ENCODE results near the gene RERE. TPM values are rescaled to one million over a fixed set of nuclear protein-coding genes. Genes with fewer than 3 reads are reported as not detected.

Gene RERE
- total RNA-seq, 1 experiment from 2014 or later = 161 TPM

DNA sequence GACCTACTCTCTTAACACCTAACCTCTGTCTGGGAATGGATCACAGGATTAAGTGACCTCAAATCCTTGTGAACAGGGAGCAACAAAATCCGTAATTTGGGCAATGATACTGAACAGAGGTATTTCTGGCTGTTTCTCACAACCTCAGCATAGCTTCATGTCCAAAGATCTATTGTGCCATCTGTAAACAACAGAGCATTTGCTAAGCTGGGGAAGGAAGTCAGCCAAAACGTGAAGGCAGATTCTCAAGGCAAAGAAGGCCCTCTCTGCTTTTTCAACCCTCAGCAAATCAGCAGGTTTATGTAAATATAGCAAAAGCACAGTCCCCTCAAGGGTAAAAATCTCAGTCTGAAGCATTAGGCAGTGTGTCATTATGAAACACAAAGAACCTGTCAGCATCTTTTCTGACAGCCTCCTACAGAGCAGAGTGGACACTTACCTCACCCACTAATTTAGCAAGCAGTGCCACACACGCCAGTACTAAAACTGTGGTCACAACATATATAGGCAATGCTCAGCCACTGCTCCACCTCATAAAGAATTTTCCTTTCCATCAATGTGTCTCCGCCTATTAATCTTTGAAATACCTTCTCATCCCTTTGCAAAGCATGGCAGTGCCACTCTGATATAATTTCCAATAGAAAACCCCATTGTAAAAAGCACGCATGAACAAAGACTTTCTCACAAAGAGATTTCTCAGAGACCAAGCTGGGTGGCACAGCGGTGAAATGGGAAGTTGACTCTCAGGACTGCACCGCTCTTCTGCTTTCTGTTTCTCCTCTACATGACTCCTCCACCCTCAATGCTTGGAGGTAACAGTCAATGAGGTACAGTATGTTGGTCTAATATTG, 188.0 kb downstream of the RERE start:
- TF ChIP-seq, protein P1, sequence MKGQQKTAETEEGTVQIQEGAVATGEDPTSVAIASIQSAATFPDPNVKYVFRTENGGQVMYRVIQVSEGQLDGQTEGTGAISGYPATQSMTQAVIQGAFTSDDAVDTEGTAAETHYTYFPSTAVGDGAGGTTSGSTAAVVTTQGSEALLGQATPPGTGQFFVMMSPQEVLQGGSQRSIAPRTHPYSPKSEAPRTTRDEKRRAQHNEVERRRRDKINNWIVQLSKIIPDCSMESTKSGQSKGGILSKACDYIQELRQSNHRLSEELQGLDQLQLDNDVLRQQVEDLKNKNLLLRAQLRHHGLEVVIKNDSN (CRISPR knock-in tag; IDR thresholded peaks at IDR 0.05) = no peak
- no peak for TF ChIP-seq NR1H2 (CRISPR knock-in tag; IDR thresholded peaks at IDR 0.05)
- TF ChIP-seq, protein P2, sequence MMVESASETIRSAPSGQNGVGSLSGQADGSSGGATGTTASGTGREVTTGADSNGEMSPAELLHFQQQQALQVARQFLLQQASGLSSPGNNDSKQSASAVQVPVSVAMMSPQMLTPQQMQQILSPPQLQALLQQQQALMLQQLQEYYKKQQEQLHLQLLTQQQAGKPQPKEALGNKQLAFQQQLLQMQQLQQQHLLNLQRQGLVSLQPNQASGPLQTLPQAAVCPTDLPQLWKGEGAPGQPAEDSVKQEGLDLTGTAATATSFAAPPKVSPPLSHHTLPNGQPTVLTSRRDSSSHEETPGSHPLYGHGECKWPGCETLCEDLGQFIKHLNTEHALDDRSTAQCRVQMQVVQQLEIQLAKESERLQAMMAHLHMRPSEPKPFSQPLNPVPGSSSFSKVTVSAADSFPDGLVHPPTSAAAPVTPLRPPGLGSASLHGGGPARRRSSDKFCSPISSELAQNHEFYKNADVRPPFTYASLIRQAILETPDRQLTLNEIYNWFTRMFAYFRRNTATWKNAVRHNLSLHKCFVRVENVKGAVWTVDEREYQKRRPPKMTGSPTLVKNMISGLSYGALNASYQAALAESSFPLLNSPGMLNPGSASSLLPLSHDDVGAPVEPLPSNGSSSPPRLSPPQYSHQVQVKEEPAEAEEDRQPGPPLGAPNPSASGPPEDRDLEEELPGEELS (CRISPR knock-in tag; IDR thresholded peaks at IDR 0.05) = no peak
- no peak for TF ChIP-seq RORB (CRISPR knock-in tag; IDR thresholded peaks at IDR 0.05)
- TF ChIP-seq, protein P3, sequence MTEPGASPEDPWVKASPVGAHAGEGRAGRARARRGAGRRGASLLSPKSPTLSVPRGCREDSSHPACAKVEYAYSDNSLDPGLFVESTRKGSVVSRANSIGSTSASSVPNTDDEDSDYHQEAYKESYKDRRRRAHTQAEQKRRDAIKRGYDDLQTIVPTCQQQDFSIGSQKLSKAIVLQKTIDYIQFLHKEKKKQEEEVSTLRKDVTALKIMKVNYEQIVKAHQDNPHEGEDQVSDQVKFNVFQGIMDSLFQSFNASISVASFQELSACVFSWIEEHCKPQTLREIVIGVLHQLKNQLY (CRISPR knock-in tag; IDR thresholded peaks at IDR 0.05) = no peak
- no peak for TF ChIP-seq FOXK1 (CRISPR knock-in tag; IDR thresholded peaks at IDR 0.05)
- no peak for TF ChIP-seq HMGA2 (CRISPR knock-in tag; IDR thresholded peaks at IDR 0.05)
- TF ChIP-seq ZNF396 (CRISPR knock-in tag; IDR thresholded peaks at IDR 0.05; ENCODE audit: borderline replicate concordance) = no peak
- H3K4me3 Mint-ChIP-seq = no peak overlapping the region
- ChIA-PET CTCF (no interaction called here), POLR2A (no interaction called here)
- peaks cover 75% of the 10 kb centered on the region for H3K4me1 Mint-ChIP-seq
- H3K27me3 Mint-ChIP-seq (ENCODE audit: low read depth) = no peaks in the 10 kb centered on the region
- H3K27ac Mint-ChIP-seq = peak overlapping the region; percentile 33
- H3K9me3 Mint-ChIP-seq = no peaks in the 10 kb centered on the region
- H3K36me3 Mint-ChIP-seq = no peaks in the 10 kb centered on the region
- DNase-seq (ENCODE audit: low spot score) (no peak), ATAC-seq (no peak; the same call in 1 of the 2 replicates)

DNA sequence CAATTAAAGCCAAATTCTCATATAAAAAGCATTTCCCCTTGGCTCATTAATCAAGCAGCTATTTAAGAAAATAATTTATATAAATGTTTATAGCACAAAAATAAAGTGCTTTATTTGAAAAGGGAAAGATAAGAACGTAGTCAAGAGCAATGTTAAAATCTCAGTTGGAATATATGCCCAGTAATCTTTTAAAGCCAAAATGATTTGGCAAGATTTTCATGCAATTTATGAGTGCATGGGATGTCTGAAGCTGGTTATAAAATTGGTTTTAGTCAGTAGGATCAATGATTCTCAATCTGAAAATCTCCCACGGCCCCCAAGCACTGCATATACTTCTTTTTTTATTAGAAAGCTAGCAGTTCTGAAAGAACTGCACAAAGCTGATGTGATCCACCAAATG, 188.8 kb downstream of the RERE start:
- peaks cover 79% of the 10 kb centered on the region for H3K4me1 Mint-ChIP-seq
- DNase-seq (ENCODE audit: low spot score) (no peak), ATAC-seq (no peak)
- no peaks in the 10 kb centered on the region for H3K36me3 Mint-ChIP-seq
- CTCF ChIA-PET = interaction anchor here (1.1 kb wide), 1 partner anchor 43 kb away, joined by 5 read pairs; no protein-coding TSS in a partner anchor
- no peaks in the 10 kb centered on the region for H3K9me3 Mint-ChIP-seq
- no peak overlapping the region for H3K4me3 Mint-ChIP-seq
- no peak for TF ChIP-seq MXD4 (CRISPR knock-in tag; IDR thresholded peaks at IDR 0.05; ENCODE audit: borderline replicate concordance)
- H3K27me3 Mint-ChIP-seq (ENCODE audit: low read depth) = no peaks in the 10 kb centered on the region
- no peak overlapping the region for H3K27ac Mint-ChIP-seq
- POLR2A ChIA-PET = no interaction called here

DNA sequence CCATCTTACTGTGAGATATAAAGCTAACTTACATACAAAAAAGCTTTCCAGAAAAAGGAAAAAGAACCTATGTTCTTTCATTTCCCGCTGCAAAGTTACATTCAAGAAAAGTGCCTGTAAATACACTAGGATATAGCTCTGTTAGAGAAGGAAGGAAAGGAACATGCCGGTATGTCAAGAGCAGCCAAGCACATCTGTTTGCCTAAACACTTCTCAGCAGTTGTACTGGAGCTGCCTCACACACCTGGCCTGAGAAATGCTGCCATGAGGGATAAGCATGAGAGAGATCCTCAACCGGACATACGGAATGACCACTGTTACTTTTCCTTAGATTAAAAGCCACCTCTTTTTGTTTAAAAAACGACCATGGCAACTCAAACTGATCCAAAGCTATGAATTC, 189.7 kb downstream of the RERE start:
- ATAC-seq (no peak), DNase-seq (ENCODE audit: low spot score) (no peak)
- CTCF ChIA-PET = interaction anchor here (0.5 to 1.1 kb wide), 2 partner anchors 44 to 300 kb away, joined by 3 to 5 read pairs; no protein-coding TSS in a partner anchor
- Mint-ChIP-seq H3K4me3 (no peak overlapping the region), H3K27ac (peak overlapping the region; percentile 77; the same call in 1 of the 2 replicates), H3K4me1 (peaks cover 84% of the 10 kb centered on the region), H3K36me3 (no peaks in the 10 kb centered on the region), H3K9me3 (no peaks in the 10 kb centered on the region), H3K27me3 (ENCODE audit: low read depth) (no peaks in the 10 kb centered on the region)
- POLR2A ChIA-PET = no interaction called here
- TF ChIP-seq IRF2 (CRISPR knock-in tag; IDR thresholded peaks at IDR 0.05; ENCODE audit: borderline replicate concordance, low read depth) (no peak), ZNF121 (CRISPR knock-in tag; IDR thresholded peaks at IDR 0.05) (0 out of 2 replicates have a peak, but pooled peaks have one; percentile 11)

DNA sequence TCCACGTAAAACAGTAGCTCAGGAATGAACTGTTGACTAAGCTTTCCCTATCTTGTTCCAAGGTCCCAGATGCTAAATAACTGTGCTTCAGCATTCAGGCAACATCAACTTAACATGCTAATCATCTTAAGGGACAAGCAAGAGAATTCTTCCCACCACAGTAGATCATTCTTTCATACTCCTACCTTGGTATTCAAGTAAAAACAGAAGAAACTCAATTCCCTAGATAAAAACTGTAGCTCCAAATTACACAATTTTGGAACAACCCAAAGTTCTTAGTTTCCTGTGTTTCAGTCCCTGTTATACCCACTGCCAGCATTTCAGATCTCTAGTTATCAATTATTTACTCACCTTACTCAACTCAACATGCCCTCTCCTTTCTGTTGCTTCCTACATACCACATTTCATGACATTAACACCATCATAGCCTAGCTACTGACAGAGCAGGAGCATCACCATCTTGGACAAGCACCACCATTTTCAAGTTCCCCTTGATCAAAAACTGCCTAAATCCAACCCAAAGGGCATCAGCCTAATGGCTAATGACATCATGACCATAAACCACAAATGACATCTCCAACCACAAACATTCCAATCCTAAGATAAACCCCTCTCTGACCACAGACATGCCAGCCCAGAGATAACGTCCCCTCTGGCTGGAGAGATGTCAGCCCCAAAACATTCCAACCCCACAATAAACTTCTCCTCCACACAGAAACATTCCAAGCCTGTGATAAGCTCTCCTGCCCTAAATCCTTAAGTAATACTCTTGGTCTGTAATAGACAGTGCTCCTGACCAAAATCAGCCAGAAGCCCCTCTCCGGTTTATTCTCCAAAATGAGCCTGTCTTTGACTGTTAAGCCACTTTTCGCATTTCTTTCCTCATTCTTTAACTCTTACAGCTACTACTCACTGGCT, 191.2 kb downstream of the RERE start:
- no peaks in the 10 kb centered on the region for H3K27me3 Mint-ChIP-seq (ENCODE audit: low read depth)
- peak overlapping the region; percentile 50 for H3K27ac Mint-ChIP-seq
- DNase-seq (ENCODE audit: low spot score) = no peak
- H3K9me3 Mint-ChIP-seq = no peaks in the 10 kb centered on the region
- peaks cover 76% of the 10 kb centered on the region for H3K4me1 Mint-ChIP-seq
- peak overlapping the region; percentile 6; the same call in 1 of the 2 replicates for H3K4me3 Mint-ChIP-seq
- H3K36me3 Mint-ChIP-seq = no peaks in the 10 kb centered on the region
- ATAC-seq = no peak
- ChIA-PET POLR2A (no interaction called here), CTCF (interaction anchor here (0.7 to 1.0 kb wide), 2 partner anchors 17 to 223 kb away, joined by 3 read pairs; no protein-coding TSS in a partner anchor)
- TF ChIP-seq CREM (CRISPR knock-in tag; IDR thresholded peaks at IDR 0.05) (no peak), ESRRA (CRISPR knock-in tag; IDR thresholded peaks at IDR 0.05; ENCODE audit: borderline replicate concordance) (no peak), FOXP1 (CRISPR knock-in tag; IDR thresholded peaks at IDR 0.05; ENCODE audit: borderline replicate concordance) (no peak), ZNF416 (CRISPR knock-in tag; IDR thresholded peaks at IDR 0.05) (no peak), OVOL2 (CRISPR knock-in tag; IDR thresholded peaks at IDR 0.05; ENCODE audit: borderline replicate concordance) (no peak), ETV6 (CRISPR knock-in tag; IDR thresholded peaks at IDR 0.05) (no peak), TEAD1 (CRISPR knock-in tag; IDR thresholded peaks at IDR 0.05) (no peak)
- TF ChIP-seq, protein P4, sequence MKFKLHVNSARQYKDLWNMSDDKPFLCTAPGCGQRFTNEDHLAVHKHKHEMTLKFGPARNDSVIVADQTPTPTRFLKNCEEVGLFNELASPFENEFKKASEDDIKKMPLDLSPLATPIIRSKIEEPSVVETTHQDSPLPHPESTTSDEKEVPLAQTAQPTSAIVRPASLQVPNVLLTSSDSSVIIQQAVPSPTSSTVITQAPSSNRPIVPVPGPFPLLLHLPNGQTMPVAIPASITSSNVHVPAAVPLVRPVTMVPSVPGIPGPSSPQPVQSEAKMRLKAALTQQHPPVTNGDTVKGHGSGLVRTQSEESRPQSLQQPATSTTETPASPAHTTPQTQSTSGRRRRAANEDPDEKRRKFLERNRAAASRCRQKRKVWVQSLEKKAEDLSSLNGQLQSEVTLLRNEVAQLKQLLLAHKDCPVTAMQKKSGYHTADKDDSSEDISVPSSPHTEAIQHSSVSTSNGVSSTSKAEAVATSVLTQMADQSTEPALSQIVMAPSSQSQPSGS (CRISPR knock-in tag; IDR thresholded peaks at IDR 0.05; ENCODE audit: borderline replicate concordance, low read depth) = no peak
- TF ChIP-seq, protein P5, sequence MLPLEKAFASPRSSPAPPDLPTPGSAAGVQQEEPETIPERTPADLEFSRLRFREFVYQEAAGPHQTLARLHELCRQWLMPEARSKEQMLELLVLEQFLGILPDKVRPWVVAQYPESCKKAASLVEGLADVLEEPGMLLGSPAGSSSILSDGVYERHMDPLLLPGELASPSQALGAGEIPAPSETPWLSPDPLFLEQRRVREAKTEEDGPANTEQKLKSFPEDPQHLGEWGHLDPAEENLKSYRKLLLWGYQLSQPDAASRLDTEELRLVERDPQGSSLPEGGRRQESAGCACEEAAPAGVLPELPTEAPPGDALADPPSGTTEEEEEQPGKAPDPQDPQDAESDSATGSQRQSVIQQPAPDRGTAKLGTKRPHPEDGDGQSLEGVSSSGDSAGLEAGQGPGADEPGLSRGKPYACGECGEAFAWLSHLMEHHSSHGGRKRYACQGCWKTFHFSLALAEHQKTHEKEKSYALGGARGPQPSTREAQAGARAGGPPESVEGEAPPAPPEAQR (CRISPR knock-in tag; IDR thresholded peaks at IDR 0.05) = no peak

All from WTC11 (cell line).